Muscle layer of duodenum (tissue), 2 donors: ENCODE measurements around the gene JOSD2.
A peak's percentile ranks its signal among the peaks of the same experiment; 100 is the strongest.

Source experiments
- H3K27ac ChIP-seq: one replicate; pipeline ENCODE4 v1.7.0; 2013; ENCODE audit warnings: mild to moderate bottlenecking, low read length
- H3K27me3 ChIP-seq: one replicate; pipeline ENCODE4 v1.7.0; 2013; ENCODE audit warnings: low read depth, mild to moderate bottlenecking, control low read depth, low read length
- H3K36me3 ChIP-seq, 2 donors: one replicate each; pipeline ENCODE4 v1.7.0; 2013; ENCODE audit warnings: low read length in 2 of 2, control low read depth in 1 of 2, mild to moderate bottlenecking in 1 of 2; ENCODE audit not compliant: insufficient read depth in 2 of 2, control insufficient read depth in 1 of 2
- H3K4me1 ChIP-seq, 2 donors: one replicate each; pipeline ENCODE4 v1.7.0; 2013; ENCODE audit warnings: low read length in 2 of 2, mild to moderate bottlenecking in 2 of 2, control low read depth in 1 of 2, moderate library complexity in 1 of 2; ENCODE audit not compliant: insufficient read depth in 2 of 2, control insufficient read depth in 1 of 2
- H3K4me3 ChIP-seq, 2 donors: one replicate each; pipeline ENCODE4 v1.7.0; 2013; ENCODE audit warnings: low read length in 2 of 2, low read depth in 1 of 2, mild to moderate bottlenecking in 1 of 2
- H3K9me3 ChIP-seq, 2 donors: one replicate each; pipeline ENCODE4 v1.7.0; 2013; ENCODE audit warnings: low read length in 2 of 2, control low read depth in 1 of 2, mild to moderate bottlenecking in 1 of 2; ENCODE audit not compliant: control insufficient read depth in 1 of 2
- donor health status: healthy.

Gene JOSD2

DNA sequence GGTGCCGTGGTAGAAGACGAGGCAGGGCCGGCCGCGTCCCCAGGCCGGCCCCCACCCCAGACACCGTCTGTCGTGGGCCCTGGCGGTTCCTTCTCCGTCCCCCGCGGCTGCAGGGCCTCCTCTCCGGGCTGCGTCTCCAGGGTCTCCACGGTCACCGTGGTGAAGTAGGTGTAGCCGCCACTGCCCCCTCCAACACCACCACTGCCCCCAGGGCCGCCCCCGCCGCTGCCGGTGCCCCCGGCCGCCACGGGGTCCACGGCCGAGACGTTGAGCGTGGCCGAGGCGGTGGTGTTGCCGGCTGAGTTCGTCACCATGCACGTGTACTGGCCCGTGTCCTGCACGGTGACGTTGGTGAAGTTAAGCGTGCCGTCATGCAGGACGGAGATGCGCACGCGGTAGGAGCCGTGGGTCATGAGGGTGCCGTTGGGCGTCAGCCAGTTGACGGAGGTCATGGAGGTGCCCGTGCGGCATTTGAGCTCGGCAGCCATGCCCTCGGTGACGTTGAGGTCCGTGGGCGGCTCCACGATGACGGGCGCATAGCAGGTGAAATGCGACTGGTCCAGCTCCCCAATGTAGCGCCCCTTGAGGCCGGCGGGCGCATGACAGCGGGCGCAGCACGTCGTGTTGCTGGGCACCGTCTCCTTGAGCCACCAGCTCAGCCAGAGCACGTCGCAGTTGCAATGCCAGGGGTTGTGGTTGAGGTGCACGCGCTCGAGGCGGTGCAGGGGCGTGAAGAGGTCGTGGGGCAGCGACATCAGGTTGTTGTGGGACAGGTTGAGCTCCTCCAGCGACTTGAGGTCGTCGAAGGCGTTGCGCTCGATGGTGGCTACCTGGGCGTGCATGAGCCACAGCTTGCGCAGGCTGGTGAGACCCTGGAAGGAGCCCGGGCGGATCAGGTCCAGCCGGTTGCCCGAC, 7.4 kb upstream of the JOSD2 start:
- H3K4me1 ChIP-seq, result no peaks in the 10 kb centered on the region
- no peaks in the 10 kb centered on the region for H3K36me3 ChIP-seq
- no peaks in the 10 kb centered on the region for H3K9me3 ChIP-seq
- H3K27ac ChIP-seq, result no peak overlapping the region
- H3K27me3 ChIP-seq, result no peaks in the 10 kb centered on the region
- no peak overlapping the region for H3K4me3 ChIP-seq

- H3K27me3 ChIP-seq, result no peaks in the 10 kb centered on the region
- no peak overlapping the region for H3K27ac ChIP-seq
Observed at GRCh38 chr19:50517704-50518075, 6.7 kb upstream of the JOSD2 start.

GRCh38 chr19:50516964-50517703, 6.1 kb upstream of the JOSD2 start:
- no peaks in the 10 kb centered on the region for H3K9me3 ChIP-seq
- H3K27me3 ChIP-seq, result no peaks in the 10 kb centered on the region
- H3K36me3 ChIP-seq, result no peaks in the 10 kb centered on the region
- no peak overlapping the region for H3K27ac ChIP-seq
- no peak overlapping the region for H3K4me3 ChIP-seq
- no peaks in the 10 kb centered on the region for H3K4me1 ChIP-seq

More at GRCh38 chr19:50517704-50518075, 6.7 kb upstream of the JOSD2 start:
- no peaks in the 10 kb centered on the region for H3K9me3 ChIP-seq
- no peaks in the 10 kb centered on the region for H3K4me1 ChIP-seq
- no peak overlapping the region for H3K4me3 ChIP-seq
- no peaks in the 10 kb centered on the region for H3K36me3 ChIP-seq

GRCh38 chr19:50516456-50516855, 5.5 kb upstream of the JOSD2 start:
- Histone ChIP-seq H3K9me3 (no peaks in the 10 kb centered on the region), H3K4me1 (peaks cover 0 to 3% of the 10 kb centered on the region in 2 donors), H3K27me3 (no peaks in the 10 kb centered on the region), H3K4me3 (no peak overlapping the region), H3K27ac (no peak overlapping the region), H3K36me3 (no peaks in the 10 kb centered on the region)

- Histone ChIP-seq H3K36me3 (no peaks in the 10 kb centered on the region), H3K9me3 (no peaks in the 10 kb centered on the region), H3K27ac (no peak overlapping the region), H3K4me1 (peaks cover 4 to 10% of the 10 kb centered on the region in 2 donors), H3K4me3 (no peak overlapping the region), H3K27me3 (no peaks in the 10 kb centered on the region)
Observed at GRCh38 chr19:50515168-50515561, 4.2 kb upstream of the JOSD2 start.

DNA sequence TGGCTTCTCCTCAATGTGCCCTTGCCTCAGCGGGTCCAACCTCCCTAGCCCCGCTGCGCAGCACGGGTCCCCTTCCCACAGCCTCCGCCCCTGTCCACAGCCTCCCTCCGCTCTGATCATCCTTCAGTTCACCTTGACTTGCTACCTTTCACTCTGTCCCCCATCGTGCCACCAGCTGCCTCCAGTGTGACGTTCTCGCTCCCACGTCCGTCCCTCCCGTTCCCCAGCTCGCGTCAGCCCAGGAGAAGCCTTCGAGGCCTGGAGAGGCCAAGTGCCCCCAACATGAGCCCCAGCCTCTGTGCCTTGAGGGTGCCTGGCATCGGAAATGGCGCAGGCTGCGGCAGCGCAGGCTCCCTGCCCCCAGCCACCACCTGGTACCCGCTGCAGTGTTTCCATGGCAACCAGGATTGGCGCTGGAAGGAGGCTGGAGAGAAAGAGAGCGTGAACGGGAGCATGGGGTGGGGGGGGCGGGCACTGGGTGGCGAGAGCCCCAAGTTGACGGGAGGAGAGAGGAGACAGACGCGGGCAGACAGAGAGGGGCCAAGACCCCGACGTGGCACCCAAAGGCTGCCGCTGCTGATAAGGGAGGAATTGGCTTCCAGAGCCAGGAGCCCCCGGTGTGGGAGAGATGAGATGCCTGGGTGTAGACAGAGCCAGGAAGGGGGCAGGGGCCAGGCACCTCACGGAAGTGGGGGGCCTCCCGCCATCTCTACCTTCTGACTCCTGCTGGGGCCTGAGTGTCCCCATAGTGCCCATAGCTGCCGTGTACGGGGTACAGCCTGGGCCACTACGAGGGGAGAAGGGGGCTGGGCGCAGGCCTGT, 3.6 kb upstream of the JOSD2 start:
- Histone ChIP-seq H3K4me1 (peaks cover 4 to 14% of the 10 kb centered on the region in 2 donors), H3K9me3 (no peaks in the 10 kb centered on the region), H3K4me3 (no peak overlapping the region), H3K27ac (no peak overlapping the region), H3K36me3 (no peaks in the 10 kb centered on the region), H3K27me3 (no peaks in the 10 kb centered on the region)

- Histone ChIP-seq H3K27me3 (no peaks in the 10 kb centered on the region), H3K4me1 (peaks cover 4 to 14% of the 10 kb centered on the region in 2 donors), H3K4me3 (no peak within 1 kb of the TSS), H3K9me3 (no peaks in the 10 kb centered on the region), H3K36me3 (no peaks in the 10 kb centered on the region), H3K27ac (no peak within 1 kb of the TSS)
Observed at GRCh38 chr19:50513746-50514345, 2.9 kb upstream of the JOSD2 start, which contains the start of gene ASPDH. ASPDH (minus strand) TSS chr19:50513913; CDS start chr19:50513823, 90 bp downstream.

DNA sequence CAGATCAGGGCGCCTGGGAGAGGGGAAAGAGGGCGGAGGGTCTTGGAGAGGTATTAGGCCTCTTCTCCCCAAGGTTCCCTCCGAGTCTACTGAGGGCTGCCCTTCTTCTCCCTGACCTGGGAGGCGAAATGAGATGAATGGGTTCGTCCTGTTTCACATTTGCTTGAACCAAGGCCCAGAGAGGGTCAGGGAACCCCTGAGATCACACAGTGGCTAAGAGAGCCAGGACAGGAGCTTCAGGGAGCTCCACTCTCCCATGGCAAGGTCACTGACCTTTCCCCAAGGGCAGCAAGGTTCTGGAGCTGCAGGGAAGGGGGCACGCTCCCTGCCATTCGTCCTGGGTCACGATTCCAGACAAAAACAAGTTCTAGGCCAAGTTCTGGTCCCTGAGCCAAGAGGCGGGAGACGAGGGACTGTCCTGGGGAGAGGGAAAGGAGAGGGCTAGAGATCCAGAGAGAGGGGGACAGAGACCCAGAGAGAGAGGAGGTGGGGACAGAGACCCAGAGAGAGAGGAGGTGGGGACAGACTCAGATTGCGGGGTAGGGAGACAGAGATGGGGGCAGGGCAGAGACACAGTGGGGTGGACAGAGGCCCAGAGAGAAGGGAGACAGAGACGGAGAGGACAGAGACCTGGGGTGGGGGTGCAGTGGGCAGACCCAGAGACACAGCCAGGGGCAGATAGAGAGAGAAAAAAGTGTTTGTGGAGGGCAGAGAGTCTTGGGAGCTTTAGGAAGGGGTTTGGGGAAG, 2.2 kb upstream of the JOSD2 start:
- Histone ChIP-seq H3K9me3 (no peaks in the 10 kb centered on the region), H3K27ac (no peak overlapping the region), H3K27me3 (no peaks in the 10 kb centered on the region), H3K36me3 (no peaks in the 10 kb centered on the region), H3K4me3 (no peak overlapping the region), H3K4me1 (peaks cover 4 to 14% of the 10 kb centered on the region in 2 donors)

DNA sequence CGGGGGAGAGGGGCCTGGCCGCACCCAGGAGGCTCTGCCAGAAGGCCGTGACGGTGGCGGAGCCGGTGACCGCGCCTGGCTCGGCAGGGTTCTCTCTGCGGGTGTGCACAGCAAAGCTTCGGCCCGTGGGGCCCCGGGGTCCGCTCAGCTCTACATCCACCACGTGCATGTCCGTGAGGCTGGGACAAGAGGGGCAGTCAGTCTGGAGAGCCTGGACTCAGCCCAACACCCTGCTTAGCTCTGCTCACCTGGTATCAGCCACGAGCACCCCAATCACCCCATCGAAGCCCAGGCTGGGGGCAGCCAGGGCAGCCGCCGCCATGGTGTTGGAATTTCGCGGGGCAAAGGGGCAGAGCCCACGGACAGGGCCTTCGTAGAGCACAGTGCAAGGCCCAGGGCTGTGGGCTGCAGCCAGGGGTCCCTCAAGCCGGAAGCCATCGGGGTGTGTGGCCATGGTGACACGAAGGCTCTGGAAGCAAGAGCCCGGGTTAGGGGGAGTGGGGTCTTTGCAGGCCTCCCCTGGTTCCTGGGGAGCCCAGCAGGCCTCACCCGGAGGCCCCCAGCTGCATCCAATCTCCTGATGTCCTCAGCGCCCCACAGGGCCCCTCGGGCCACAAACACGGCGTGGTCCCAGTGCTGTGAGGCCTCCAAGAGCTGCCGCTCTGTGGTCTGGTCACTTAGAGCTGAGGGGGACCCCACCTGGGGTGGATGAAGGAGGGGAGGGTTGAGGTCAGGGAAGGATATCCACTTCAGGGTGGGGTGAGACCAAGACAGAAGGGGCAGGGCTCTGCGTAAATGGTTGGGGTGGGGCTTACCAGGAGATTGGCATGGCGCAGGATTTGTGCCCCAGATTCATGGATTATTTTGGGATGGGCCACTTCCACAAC, 1.4 kb upstream of the JOSD2 start:
- Histone ChIP-seq H3K9me3 (no peaks in the 10 kb centered on the region), H3K36me3 (no peaks in the 10 kb centered on the region), H3K27ac (no peak overlapping the region), H3K4me3 (peak overlapping the region in 1 of 2 donors; percentile 85), H3K4me1 (peaks cover 4 to 14% of the 10 kb centered on the region in 2 donors), H3K27me3 (no peaks in the 10 kb centered on the region)
